ENCODE results near the gene NMUR1. TPM values are rescaled to one million over a fixed set of nuclear protein-coding genes. Genes with fewer than 3 reads are reported as not detected.
A peak's percentile ranks its signal among the peaks of the same experiment; 100 is the strongest.
"Not testable (repeated sequence)": the region's sequence is repeated elsewhere in the genome, so short reads cannot be mapped to it uniquely, and the experiment has no call there.

The NMUR1 gene
- not detected for total RNA-seq (ENCODE audit: unreplicated experiment)
- long read RNA-seq, result 0 reads

DNA sequence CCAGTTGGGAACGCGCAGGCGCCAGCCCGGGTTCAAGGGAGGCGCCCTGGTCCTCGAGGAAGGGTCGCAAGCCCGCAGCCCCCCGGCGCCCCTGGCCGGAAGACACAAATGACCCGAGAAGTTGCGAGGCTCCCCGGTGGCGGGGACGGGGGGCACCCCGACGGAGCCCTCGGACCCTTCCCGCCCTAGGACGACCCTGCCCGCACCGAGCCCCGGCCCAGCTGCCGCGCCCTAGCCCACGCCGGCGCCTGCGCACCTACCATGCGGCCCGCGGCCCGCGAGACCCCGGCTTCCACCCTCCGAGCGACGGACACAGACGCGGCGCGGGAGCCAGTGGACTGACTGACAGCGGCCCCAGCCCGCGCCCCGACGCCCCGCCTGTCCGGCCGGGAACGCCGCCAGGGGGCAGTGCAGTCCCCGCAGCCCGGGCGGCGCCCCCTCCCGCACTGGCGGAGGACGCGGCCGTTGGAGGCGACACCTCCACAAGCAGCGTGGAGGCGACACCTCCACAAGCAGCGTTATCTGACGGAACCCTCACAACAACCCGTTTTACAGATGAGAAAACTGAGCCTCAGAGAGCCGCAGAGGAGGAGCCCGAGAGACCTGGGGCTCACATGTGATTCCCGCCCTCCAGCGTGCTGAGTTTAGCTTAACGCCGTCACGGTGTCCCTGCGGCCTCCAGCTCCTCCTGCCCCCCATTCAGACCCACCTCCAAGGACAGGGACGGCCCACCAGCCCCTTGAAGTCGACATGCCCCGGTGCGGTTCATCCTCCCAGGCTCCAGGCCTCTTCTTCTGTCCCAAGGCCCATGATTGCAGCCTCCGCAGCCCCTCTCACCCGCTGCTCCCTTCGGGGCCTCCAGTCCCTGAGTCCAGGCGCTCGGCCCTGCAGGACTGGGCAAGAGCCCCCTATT, at the start of gene NMUR1:
Gene NMUR1, minus strand, starts transcription at position 347 of the 913 bp plus-strand sequence. Its CDS starts 84 bp downstream, at position 263.
- no peaks in the 10 kb centered on the region for H3K36me3 Mint-ChIP-seq (ENCODE audit: low read depth, unreplicated experiment)
- DNase-seq (ENCODE audit: low spot score), result peak; percentile 73
- peaks cover 25% of the 10 kb centered on the region for H3K27me3 Mint-ChIP-seq (ENCODE audit: unreplicated experiment)
- no peaks in the 10 kb centered on the region for H3K9me3 Mint-ChIP-seq (ENCODE audit: unreplicated experiment)
- H3K27ac Mint-ChIP-seq (ENCODE audit: unreplicated experiment), result peak within 1 kb of the TSS; percentile 48
- no peak within 1 kb of the TSS for H3K4me3 Mint-ChIP-seq (ENCODE audit: unreplicated experiment)
- TF ChIP-seq, protein P1, sequence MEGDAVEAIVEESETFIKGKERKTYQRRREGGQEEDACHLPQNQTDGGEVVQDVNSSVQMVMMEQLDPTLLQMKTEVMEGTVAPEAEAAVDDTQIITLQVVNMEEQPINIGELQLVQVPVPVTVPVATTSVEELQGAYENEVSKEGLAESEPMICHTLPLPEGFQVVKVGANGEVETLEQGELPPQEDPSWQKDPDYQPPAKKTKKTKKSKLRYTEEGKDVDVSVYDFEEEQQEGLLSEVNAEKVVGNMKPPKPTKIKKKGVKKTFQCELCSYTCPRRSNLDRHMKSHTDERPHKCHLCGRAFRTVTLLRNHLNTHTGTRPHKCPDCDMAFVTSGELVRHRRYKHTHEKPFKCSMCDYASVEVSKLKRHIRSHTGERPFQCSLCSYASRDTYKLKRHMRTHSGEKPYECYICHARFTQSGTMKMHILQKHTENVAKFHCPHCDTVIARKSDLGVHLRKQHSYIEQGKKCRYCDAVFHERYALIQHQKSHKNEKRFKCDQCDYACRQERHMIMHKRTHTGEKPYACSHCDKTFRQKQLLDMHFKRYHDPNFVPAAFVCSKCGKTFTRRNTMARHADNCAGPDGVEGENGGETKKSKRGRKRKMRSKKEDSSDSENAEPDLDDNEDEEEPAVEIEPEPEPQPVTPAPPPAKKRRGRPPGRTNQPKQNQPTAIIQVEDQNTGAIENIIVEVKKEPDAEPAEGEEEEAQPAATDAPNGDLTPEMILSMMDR (IDR thresholded peaks at IDR 0.05; ENCODE audit: unreplicated experiment), result peak; percentile 86
- peaks cover 4% of the 10 kb centered on the region for H3K4me1 Mint-ChIP-seq (ENCODE audit: unreplicated experiment)

GRCh38 chr2:231579560-231579959, 49.3 kb upstream of the NMUR1 start:
- Mint-ChIP-seq H3K4me3 (ENCODE audit: unreplicated experiment) (no peak overlapping the region), H3K27me3 (ENCODE audit: unreplicated experiment) (peaks cover 7% of the 10 kb centered on the region), H3K9me3 (ENCODE audit: unreplicated experiment) (no peaks in the 10 kb centered on the region), H3K27ac (ENCODE audit: unreplicated experiment) (no peak overlapping the region), H3K4me1 (ENCODE audit: unreplicated experiment) (no peaks in the 10 kb centered on the region), H3K36me3 (ENCODE audit: low read depth, unreplicated experiment) (peaks cover 8% of the 10 kb centered on the region)
- DNase-seq (ENCODE audit: low spot score), result no peak
- TF ChIP-seq, protein P1 (IDR thresholded peaks at IDR 0.05; ENCODE audit: unreplicated experiment), result no peak

- not testable (repeated sequence) for H3K36me3 Mint-ChIP-seq (ENCODE audit: low read depth, unreplicated experiment); H3K4me1 Mint-ChIP-seq (ENCODE audit: unreplicated experiment); H3K9me3 Mint-ChIP-seq (ENCODE audit: unreplicated experiment); DNase-seq (ENCODE audit: low spot score); H3K27me3 Mint-ChIP-seq (ENCODE audit: unreplicated experiment)
- H3K4me3 Mint-ChIP-seq (ENCODE audit: unreplicated experiment), result peak overlapping the region; percentile 10
- H3K27ac Mint-ChIP-seq (ENCODE audit: unreplicated experiment), result peak overlapping the region; percentile 28
Measured at GRCh38 chr2:231578655-231579054, 48.4 kb upstream of the NMUR1 start.

- H3K36me3 Mint-ChIP-seq (ENCODE audit: low read depth, unreplicated experiment), result peaks cover 8% of the 10 kb centered on the region
- H3K9me3 Mint-ChIP-seq (ENCODE audit: unreplicated experiment), result no peaks in the 10 kb centered on the region
- no peak overlapping the region for H3K27ac Mint-ChIP-seq (ENCODE audit: unreplicated experiment)
- peaks cover 9% of the 10 kb centered on the region for H3K27me3 Mint-ChIP-seq (ENCODE audit: unreplicated experiment)
- TF ChIP-seq, protein P1 (IDR thresholded peaks at IDR 0.05; ENCODE audit: unreplicated experiment), result no peak
- no peak for DNase-seq (ENCODE audit: low spot score)
- no peak overlapping the region for H3K4me3 Mint-ChIP-seq (ENCODE audit: unreplicated experiment)
- H3K4me1 Mint-ChIP-seq (ENCODE audit: unreplicated experiment), result no peaks in the 10 kb centered on the region
Measured at GRCh38 chr2:231576465-231576864, 46.2 kb upstream of the NMUR1 start.

- Mint-ChIP-seq H3K4me1 (ENCODE audit: unreplicated experiment) (no peaks in the 10 kb centered on the region), H3K27ac (ENCODE audit: unreplicated experiment) (peak overlapping the region; percentile 70)
Measured at GRCh38 chr2:231575612-231576256, 45.5 kb upstream of the NMUR1 start.

More at GRCh38 chr2:231575612-231576256, 45.5 kb upstream of the NMUR1 start:
- H3K27me3 Mint-ChIP-seq (ENCODE audit: unreplicated experiment), result peaks cover 9% of the 10 kb centered on the region
- H3K36me3 Mint-ChIP-seq (ENCODE audit: low read depth, unreplicated experiment), result peaks cover 8% of the 10 kb centered on the region
- TF ChIP-seq, protein P1 (IDR thresholded peaks at IDR 0.05; ENCODE audit: unreplicated experiment), result no peak
- H3K4me3 Mint-ChIP-seq (ENCODE audit: unreplicated experiment), result no peak overlapping the region
- H3K9me3 Mint-ChIP-seq (ENCODE audit: unreplicated experiment), result no peaks in the 10 kb centered on the region
- DNase-seq (ENCODE audit: low spot score), result no peak

All from endothelial cell (in vitro differentiated cells).